Nucleus accumbens (tissue), 56 donors: ENCODE results near the gene SLC39A9.
A peak's percentile ranks its signal among the peaks of the same experiment; 100 is the strongest.
"Not testable (repeated sequence)": the region's sequence is repeated elsewhere in the genome, so short reads cannot be mapped to it uniquely, and the experiment has no call there.

ENCODE experiments used
- DNase-seq, 56 donors: peaks; one replicate each; lab custom pipeline; 2025; lab: John Stamatoyannopoulos, UW

Gene SLC39A9

GRCh38 chr14:69416087-69416486 is 17.6 kb downstream of the SLC39A9 start:
- DNase-seq: not testable (repeated sequence)

DNA sequence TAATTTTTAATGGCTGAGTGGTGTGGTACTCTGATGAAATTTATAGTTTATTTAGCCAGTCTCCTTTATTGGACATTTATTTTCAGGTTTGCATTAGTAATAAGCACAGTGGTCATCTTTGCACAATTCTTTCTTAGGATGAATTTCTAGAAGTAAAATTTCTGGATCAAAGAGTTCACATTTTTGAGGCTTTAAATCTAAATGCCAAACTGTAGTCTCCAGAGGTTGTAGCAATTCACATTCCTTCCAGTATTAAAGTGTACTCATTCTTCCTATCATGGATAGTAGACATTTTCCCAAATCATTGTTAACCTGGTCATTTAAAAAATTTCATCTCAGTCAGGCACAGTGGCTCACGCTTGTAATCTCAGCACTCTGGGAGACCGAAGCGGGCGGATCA is 24.8 kb downstream of the SLC39A9 start:
- no peak for DNase-seq

DNA sequence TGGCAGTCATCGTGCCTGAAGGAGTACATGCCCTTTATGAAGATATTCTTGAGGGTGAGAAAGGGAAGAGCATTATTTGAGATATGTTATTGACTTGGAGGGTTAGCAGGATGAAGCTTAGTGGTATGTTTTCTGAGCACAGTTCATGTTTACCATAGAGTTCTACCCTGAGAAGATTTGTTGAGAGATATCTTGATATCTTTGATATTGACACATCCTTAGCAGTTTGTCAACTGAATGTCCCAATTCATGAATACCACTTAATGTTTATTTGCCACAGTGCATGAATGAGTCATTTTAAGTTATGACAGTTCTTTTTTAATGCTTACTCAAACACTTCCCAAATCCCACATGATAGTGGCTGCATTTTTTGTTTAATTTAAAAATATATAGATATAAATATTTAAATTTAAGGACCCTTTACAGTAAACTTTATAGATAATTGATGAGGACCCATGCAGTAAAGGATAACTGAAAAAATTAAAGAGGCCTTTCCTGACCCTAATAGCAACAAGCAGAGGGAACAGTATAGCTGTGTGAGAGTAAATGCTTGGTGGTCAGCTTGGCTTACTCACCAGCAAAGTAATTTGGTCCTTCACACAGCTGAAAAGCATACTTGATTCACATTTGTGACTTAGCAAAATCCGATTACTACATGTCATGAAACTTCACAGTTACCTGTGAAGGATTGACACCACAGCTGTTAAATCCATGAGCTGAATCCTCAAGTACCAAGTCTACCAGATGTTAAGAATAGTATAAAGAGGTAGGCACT is 25.8 kb downstream of the SLC39A9 start:
- no peak for DNase-seq

- no peak for DNase-seq
Observed at GRCh38 chr14:69427596-69427995, 29.1 kb downstream of the SLC39A9 start.

- DNase-seq: no peak
Observed at GRCh38 chr14:69428289-69428998, 30.0 kb downstream of the SLC39A9 start.

- DNase-seq: no peak
Observed at GRCh38 chr14:69429643-69430042, 31.2 kb downstream of the SLC39A9 start.

DNA sequence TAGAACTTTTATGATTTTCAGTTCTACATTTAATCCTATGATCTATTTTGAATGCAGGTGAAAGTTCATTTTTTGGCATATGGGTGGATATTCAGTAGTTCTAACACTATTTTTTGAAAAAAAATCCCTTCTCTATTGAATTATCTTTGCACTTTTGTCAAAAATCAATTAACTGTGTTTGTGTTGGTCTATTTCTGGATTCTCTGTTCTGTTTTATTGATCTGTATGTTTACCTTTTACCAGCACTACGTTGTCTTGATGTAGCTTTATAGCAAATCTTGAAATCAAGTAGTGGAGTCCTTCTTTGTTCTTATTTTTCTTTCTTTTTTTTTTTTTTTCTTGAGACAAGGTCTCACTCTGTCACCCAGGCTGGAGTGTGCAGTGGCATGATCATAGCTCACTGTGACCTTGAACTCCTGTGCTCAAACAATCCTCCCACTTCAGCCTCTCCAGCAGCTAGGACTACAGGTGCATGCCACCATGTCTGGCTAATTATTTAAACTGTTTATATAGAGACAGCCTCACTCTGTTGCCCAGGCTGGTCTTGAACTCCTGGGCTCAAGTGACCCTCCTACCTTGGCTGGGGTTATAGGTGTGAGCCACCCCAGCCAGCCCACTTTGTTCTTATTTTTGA is 31.9 kb downstream of the SLC39A9 start:
- DNase-seq: no peak

GRCh38 chr14:69432364-69432763 is 33.9 kb downstream of the SLC39A9 start:
- no peak for DNase-seq

GRCh38 chr14:69439521-69440270 is 41.2 kb downstream of the SLC39A9 start:
- DNase-seq: no peak

DNA sequence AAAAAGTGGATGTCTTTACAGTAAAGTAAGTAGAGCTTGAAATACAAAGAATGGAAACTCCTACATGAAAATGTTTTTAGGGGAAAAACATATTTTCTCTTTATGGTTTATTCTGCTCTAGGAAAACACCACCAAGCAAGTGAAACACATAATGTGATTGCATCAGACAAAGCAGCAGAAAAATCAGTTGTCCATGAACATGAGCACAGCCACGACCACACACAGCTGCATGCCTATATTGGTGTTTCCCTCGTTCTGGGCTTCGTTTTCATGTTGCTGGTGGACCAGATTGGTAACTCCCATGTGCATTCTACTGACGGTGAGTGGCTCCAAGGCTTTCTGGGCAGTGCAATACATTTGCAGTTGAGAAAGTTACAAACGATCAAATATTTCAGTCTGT is 43.5 kb downstream of the SLC39A9 start:
- no peak for DNase-seq

DNA sequence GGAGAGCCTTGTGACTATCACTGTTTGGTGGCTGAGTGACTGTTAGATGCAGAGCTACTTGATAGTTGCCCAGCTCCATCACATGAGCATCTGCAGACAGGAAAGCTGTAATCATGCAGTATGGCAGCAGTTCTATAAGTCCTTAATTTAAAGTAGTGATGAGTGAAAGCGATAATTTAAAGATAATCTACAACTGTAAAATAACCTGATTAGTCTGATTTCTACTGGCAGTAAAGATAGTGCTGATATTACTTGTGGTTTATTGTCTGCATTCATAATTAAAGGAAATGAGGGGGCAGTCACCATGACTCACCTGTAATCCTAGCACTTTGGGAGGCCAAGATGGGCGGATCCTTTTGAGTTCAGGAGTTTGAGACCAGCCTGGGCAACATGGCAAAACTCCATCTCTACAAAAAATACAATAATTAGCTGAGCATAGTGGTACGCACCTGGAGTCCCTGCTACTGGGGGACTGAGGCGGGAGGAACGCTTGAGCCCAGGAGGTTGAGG is 44.9 kb downstream of the SLC39A9 start:
- DNase-seq: no peak

DNA sequence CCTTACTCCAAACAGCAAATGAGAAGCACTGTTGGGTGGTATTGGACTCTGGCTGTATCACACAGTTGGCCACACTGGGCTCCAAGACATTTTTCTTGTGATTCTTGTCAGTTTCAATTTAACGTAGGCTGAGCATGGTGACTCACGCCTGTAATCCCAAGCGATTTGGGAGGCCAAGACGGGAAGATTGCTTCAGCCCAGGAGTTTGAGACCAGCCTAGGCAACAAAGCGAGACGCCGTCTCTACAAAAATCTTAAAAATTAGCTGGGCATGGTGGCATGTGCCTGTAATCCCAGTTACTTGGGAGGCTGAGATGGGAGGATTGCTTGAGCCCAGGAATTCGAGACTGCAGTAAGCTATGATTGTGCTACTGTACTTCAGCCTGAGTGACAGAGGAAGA is 50.7 kb downstream of the SLC39A9 start:
- no peak for DNase-seq

DNA sequence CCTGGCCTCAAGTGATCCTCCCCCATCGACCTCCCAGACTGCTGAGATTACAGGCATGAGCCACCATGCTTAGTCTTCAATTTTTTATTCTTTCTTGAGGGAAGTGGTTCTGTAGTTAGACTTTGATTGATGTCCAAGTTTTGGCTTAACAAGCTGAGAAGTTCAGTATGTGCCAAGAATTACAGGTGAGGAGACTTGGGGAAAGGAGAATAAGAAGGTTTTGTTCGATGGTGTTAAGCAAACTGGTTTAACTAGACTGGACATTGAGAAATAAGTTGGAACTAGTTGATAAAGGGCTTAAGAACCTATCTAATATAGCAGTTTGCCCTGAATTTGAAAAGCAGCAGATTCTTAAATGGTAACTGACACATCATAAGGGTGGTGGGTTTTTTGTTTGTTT is 53.4 kb downstream of the SLC39A9 start:
- DNase-seq: no peak

- DNase-seq: no peak
Observed at GRCh38 chr14:69458350-69458749, 59.9 kb downstream of the SLC39A9 start.

DNA sequence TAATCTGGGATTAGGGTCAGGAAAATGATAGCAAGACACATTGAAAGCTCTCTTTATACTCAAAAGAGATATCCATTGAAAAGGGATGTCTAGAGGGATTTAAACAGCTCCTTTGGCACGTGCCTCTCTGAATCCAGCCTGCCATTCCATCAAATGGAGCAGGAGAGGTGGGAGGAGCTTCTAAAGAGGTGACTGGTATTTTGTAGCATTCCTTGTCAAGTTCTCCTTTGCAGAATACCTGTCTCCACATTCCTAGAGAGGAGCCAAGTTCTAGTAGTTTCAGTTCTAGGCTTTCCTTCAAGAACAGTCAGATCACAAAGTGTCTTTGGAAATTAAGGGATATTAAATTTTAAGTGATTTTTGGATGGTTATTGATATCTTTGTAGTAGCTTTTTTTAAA is 60.6 kb downstream of the SLC39A9 start:
- no peak for DNase-seq

- DNase-seq: peak in 37 of 56 donors; percentile 1 to 77 (median 20)
Observed at GRCh38 chr14:69460093-69460701, 61.7 kb downstream of the SLC39A9 start.

DNA sequence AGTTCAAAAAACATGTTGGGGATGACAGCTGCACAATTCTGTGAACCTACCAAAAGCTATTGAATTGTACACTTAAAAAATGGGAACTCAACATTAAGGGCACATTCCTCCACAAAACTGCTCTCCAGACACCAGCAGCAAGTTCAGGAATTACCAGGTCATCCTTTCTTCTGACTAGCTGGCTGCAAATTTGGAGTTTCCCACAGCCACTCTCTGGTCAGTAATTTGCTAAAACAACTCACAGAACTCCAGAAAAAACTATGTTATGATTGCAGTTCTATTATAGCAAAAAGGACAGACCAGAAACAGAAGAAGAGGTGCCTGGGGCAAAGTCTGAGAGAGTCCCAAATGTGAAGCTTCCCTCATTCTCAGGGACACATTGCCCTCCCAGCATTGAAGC is 65.9 kb downstream of the SLC39A9 start:
- DNase-seq: no peak

DNA sequence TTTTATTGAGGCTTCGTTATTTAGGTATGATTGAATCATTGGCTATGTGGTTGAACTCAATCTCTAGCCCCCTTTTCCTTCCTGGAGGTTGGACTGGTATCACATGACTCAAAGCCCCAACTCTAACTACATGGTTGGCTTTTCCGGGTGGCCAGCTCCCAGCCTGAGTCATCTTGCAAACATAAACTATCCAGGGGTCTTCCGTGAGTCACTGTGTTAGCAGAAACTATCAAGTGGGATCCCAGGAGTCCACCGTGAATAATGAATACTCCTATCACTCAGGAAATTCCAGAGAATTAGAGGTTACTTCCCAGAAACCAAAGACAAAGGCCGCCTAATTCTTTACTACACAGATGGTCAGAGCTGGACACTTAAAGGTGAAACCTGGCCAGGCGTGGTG is 66.3 kb downstream of the SLC39A9 start:
- no peak for DNase-seq

- DNase-seq: no peak
Observed at GRCh38 chr14:69468949-69469348, 70.5 kb downstream of the SLC39A9 start.

DNA sequence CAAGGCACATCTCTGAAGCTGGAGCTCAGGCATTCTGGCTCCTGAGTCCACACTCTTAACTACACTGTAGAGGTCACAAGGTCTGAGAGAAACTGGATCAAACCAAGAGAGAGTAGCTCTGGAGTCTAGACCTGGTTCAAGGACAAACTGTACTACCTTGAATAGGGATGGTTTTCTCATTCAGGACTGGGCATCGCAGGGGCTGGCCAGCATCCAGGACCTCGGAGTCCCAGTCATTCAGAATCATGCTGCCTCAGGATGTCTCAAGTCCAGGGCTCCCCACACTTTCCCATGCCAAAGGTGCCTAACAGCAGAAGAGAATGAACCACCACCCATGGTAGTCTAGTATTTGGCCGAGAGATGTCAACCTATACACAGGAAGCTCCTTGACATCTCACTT is 72.9 kb downstream of the SLC39A9 start:
- DNase-seq: no peak
